UCSD-AML1 (cell line): ENCODE results near the gene ZNF519.

ENCODE experiments used
- DNase-seq: peaks from one replicate; lab custom pipeline; 2025; ENCODE audit not compliant: unreplicated experiment; lab: John Stamatoyannopoulos, UW

The ZNF519 gene

DNA sequence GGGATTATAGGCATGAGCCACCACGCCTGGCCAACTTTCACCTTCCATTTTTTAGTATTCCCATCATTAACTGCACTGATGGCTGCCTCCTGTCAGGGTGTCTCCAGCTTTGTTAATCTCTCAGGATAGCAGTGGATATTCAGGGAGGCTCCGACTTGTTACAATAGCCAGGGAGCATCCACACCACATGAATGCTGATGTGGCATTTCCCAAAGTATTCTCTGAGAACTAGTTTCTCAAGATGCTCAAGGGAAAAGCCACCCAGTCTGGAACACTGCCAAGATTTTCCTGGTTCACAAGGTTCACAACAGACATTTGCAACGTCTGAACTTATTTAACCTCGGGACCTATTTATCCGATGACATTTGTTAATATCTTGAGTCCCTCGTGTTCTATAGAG is 33.8 kb downstream of the ZNF519 start:
- DNase-seq: no peak

GRCh38 chr18:14097761-14098160 is 34.5 kb downstream of the ZNF519 start:
- no peak for DNase-seq

- no peak for DNase-seq
Measured at GRCh38 chr18:14093307-14093915, 38.8 kb downstream of the ZNF519 start.

DNA sequence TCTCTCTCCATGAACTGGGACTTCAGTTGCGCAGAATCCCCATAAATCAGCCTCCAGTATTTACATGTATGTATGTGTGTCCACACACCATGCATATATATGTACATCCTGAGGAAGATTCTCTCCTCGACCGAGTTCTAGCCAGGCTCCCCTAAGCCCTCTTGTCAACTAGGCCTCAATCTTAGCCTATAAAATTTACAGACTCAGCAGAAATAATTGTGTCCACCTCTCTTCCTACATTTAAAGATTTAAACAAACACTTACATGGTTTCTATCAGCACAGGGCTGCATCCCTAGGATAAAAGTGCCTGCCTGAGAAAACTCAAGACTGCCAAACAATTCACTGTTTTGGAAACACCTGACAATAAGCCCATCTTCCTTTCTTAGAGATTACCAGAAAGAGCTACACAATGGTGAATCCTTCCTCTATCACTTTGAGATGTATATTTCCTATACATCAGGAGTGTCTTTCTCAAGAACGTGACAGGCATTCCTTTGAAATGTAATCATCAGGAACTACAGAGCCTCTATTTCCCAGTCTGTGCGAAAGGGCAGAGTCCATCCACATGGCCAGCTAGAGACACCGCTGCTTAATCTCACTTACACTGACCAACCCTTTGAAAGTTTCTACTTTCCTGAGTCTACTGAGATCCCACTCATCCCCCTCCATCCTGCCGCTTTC is 39.5 kb downstream of the ZNF519 start:
- no peak for DNase-seq

- DNase-seq: no peak
Measured at GRCh38 chr18:14089781-14090180, 42.5 kb downstream of the ZNF519 start.

DNA sequence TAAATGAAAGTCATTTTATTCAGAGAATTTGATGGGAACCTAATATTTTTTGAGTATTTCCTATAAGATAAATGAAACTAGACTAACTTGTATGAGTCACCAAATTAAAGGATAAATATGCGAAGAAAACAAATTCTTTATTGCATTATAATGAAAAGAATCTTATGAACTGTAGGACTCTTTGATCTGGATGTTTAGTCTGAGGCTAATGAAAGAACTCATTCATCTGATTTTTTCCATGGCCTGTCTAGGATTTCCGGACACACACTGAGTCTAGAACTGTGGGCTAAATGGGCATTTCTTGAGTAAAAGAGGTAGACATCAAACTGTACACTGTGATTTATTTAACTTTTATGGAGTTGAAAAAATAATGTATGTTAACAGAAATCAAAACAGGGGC is 43.0 kb downstream of the ZNF519 start:
- no peak for DNase-seq

DNA sequence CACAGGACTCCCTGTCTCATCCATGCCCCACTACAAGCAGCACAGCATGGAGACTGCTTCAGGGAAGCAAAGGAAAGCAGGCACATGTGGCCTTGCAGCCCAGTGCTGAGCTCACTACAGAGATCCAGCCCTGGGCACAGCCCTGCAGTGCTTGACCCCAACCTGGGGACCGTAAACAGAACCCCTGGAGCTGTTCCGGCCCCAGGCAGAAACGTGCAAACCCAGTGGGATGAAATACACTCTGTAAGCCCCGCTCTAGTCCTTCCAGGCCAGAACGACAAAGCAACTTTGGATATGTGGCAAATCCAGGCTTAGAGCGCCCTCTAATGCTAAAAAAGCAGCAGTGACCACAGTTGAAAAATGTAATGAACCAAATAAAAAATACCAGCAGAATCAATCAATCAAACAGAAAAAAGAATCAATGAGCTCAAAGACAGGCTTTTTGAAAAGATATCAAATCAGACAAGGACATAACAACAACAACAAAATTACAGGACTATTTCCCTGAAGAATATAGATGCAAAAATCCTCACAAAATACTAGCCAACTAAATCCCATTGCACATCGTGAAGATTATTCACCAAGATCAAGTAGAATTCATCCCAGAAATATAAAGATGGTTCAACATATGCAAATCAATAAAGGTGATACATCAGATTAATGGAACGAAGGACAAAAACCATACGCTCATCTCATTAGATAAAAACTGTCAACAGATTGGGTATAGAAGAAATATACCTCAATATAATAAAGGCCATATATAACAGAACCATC is 45.6 kb downstream of the ZNF519 start:
- peak; percentile 37 for DNase-seq

- no peak for DNase-seq
Measured at GRCh38 chr18:14085770-14086457, 46.3 kb downstream of the ZNF519 start.

DNA sequence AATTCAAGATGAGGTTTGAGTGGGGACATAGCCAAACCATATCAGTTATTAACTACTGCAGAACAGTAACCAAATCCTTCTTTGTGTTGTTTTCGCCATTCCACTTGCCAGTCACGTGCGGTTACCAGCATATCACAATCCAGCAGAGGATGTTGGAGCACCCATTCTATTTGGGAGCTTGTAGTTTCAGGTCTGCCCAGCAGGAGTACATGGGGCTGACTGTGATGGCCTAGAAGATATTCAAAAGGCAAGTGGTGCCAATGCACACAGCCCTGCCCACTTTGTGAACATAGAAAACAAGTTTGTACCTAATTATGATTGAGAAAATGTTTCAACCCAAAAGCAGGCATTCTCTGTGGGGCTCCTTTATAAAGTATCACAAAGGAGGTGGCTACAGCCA is 57.0 kb downstream of the ZNF519 start:
- DNase-seq: no peak

DNA sequence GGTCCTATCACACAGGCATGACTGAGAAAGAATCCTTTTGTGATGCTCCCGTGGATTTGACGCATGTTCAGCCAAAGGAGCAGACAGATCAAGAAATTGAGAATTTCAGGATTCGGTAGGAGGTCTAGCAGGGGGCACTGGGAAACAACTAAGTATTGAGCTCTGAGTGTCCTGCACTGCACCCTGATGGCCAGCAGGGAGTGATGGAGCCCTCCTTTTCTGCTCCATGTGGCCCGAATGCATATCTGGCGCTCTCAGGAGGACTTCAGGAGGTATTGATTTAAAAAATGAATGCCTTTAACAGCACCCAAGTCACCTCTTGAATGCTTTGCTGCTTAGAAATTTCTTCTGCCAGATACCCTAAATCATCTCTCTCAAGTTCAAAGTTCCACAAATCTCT is 58.0 kb downstream of the ZNF519 start:
- no peak for DNase-seq

- no peak for DNase-seq
Measured at GRCh38 chr18:14053661-14054060, 78.6 kb downstream of the ZNF519 start.
